HG03457 (cell line): Measurements from ENCODE around the gene PTCD1.

ENCODE experiments used
- ATAC-seq: cut with Tn5 transposase; IDR thresholded peaks from one replicate; pipeline ENCODE4 v1.9.1; 2021; ENCODE audit warnings: moderate number of reproducible peaks; ENCODE audit not compliant: unreplicated experiment

The PTCD1 gene

DNA sequence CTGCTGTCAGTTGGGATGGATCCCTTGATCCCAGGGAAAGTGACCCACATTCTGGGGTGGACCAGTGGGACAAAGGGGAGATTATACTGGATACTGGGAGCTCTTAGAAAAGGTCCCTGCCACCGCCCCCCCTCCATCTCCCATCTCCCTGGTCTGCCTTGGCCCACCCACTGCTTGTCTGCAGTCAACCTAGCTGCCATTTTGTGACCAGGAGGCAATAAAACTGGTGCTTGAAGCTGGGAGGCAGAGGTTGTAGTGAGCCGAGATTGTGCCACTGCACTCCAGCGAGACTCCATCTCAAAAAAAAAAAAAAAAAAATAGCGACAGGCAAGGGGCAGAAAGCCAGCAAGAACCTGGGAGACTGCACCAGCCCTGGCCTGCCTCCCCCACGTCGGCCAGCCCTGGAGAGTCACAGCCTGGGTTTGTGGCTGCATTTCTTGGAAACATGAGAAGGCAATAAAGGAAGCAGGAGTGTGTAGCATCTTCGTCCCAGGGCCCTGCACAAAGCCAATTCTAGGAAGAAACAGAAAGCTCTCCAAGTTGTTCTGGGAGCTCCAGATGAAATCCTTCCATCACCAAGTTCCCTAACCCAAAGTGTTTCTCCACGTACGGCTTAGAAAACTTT lies 68.7 kb downstream of the PTCD1 start:
- no peak for ATAC-seq

DNA sequence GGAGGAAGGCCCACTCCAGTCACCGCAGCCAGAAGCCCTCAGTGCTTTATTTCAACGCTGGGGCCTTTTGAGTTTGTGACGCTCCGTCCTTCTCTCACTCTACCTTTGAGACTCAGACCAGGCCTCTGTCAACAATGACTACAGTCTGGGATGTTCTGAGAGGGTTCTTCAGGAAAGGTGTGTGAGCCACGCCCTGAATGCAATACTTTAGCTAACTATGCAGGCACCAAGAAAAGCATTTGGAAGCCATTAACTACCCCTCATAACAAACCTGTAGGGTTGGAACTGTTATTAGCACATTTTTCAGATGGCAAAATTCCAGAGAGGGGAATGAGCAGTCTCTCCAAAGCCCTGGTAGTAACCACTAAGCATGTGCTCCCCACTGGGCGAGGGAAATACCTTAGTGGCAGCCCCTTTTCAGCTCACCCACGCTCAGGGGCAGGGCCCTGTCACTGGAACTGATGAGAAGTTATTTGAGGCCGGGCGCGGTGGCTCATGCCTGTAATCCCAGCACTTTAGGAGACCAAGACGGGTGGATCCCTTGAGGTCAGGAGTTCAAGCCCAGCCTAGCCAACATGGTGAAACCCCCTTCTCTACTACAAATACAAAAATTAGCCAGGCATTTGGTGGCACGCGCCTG lies 69.7 kb downstream of the PTCD1 start:
- ATAC-seq: no peak
